Activated T-helper 17 cell treated with anti-CD3 and anti-CD28 coated beads, Interleukin-2, amount 50 U/mL, for 72 hours (primary cell): ENCODE measurements around the gene CDH13. TPM values are rescaled to one million over a fixed set of nuclear protein-coding genes. Genes with fewer than 3 reads are reported as not detected.

ENCODE experiments used
- ATAC-seq: fragments of 150-1000 bp; cut with Tn5 transposase; replicated peaks from 2 replicates; pipeline ENCODE4 v1.10.0; 2021; ENCODE audit warnings: mild to moderate bottlenecking, moderate library complexity
- H3K27ac Mint-ChIP-seq: one replicate; pipeline ENCODE4 v1.8.0; 2022; ENCODE audit warnings: mixed read lengths
- H3K27me3 Mint-ChIP-seq: one replicate; pipeline ENCODE4 v1.8.0; 2022; ENCODE audit warnings: mixed read lengths
- H3K36me3 Mint-ChIP-seq: one replicate; pipeline ENCODE4 v1.8.0; 2022; ENCODE audit warnings: low read depth, mild to moderate bottlenecking, mixed read lengths
- H3K4me1 Mint-ChIP-seq: one replicate; pipeline ENCODE4 v1.8.0; 2022; ENCODE audit warnings: mixed read lengths
- H3K4me3 Mint-ChIP-seq: one replicate; pipeline ENCODE4 v1.8.0; 2022; ENCODE audit warnings: mild to moderate bottlenecking, mixed read lengths
- H3K9me3 Mint-ChIP-seq: one replicate; pipeline ENCODE4 v1.8.0; 2022; ENCODE audit warnings: mixed read lengths
- total RNA-seq, 2 donors: library from RNA; stranded (reverse); gene quantifications; one replicate each; pipeline ENCODE4 v1.2.3, GENCODE V29; 2022

Gene CDH13
- total RNA-seq, 2 donors from 2014 or later, result not detected

GRCh38 chr16:82605863-82606620 lies 20.7 kb upstream of the CDH13 start:
- Mint-ChIP-seq H3K27ac (no peak overlapping the region), H3K4me3 (no peak overlapping the region), H3K9me3 (no peaks in the 10 kb centered on the region), H3K36me3 (no peaks in the 10 kb centered on the region), H3K4me1 (no peaks in the 10 kb centered on the region), H3K27me3 (peaks cover 18% of the 10 kb centered on the region)
- ATAC-seq, result no peak

- Mint-ChIP-seq H3K27me3 (peaks cover 20% of the 10 kb centered on the region), H3K4me1 (no peaks in the 10 kb centered on the region), H3K36me3 (no peaks in the 10 kb centered on the region), H3K4me3 (no peak overlapping the region), H3K27ac (no peak overlapping the region), H3K9me3 (no peaks in the 10 kb centered on the region)
- ATAC-seq, result no peak
These were observed 17.6 kb upstream of the CDH13 start for GRCh38 chr16:82609140-82609539.

- H3K4me1 Mint-ChIP-seq, result no peaks in the 10 kb centered on the region
- H3K27ac Mint-ChIP-seq, result no peak overlapping the region
- no peaks in the 10 kb centered on the region for H3K9me3 Mint-ChIP-seq
- H3K4me3 Mint-ChIP-seq, result no peak overlapping the region
- no peak for ATAC-seq
- H3K36me3 Mint-ChIP-seq, result no peaks in the 10 kb centered on the region
- peaks cover 20% of the 10 kb centered on the region for H3K27me3 Mint-ChIP-seq
These were observed 14.5 kb upstream of the CDH13 start for GRCh38 chr16:82612263-82612662.

GRCh38 chr16:82616356-82616755 lies 10.4 kb upstream of the CDH13 start:
- no peak for ATAC-seq
- H3K4me1 Mint-ChIP-seq, result no peaks in the 10 kb centered on the region
- H3K27ac Mint-ChIP-seq, result no peak overlapping the region
- H3K36me3 Mint-ChIP-seq, result no peaks in the 10 kb centered on the region
- no peaks in the 10 kb centered on the region for H3K9me3 Mint-ChIP-seq
- H3K27me3 Mint-ChIP-seq, result peaks cover 20% of the 10 kb centered on the region
- no peak overlapping the region for H3K4me3 Mint-ChIP-seq

DNA sequence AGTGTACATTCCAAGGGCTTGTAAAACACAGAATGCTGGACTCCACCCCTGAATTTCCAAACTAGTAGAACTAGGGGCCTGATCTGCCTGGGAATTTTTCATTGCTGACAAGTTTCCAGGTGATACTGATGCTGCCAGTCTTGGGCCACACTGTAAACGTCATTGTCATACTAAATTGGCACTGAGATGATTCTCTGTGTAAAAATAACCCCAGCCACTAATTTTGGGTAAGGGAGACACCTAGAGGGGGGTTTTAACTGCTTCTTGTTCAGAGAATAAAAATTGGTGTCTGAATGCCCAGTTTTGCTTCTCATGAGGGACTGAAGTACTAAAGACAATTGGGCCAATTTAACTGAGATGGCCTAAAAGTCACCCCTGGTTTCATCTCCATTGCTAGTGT lies 5.0 kb upstream of the CDH13 start:
- Mint-ChIP-seq H3K4me1 (no peaks in the 10 kb centered on the region), H3K27ac (no peak overlapping the region), H3K9me3 (no peaks in the 10 kb centered on the region), H3K4me3 (no peak overlapping the region), H3K36me3 (no peaks in the 10 kb centered on the region), H3K27me3 (peaks cover 44% of the 10 kb centered on the region)
- no peak for ATAC-seq

- Mint-ChIP-seq H3K27ac (no peak overlapping the region), H3K27me3 (peaks cover 52% of the 10 kb centered on the region), H3K36me3 (no peaks in the 10 kb centered on the region), H3K4me1 (no peaks in the 10 kb centered on the region), H3K9me3 (no peaks in the 10 kb centered on the region), H3K4me3 (no peak overlapping the region)
- no peak for ATAC-seq
These were observed 3.5 kb upstream of the CDH13 start for GRCh38 chr16:82623241-82623640.

DNA sequence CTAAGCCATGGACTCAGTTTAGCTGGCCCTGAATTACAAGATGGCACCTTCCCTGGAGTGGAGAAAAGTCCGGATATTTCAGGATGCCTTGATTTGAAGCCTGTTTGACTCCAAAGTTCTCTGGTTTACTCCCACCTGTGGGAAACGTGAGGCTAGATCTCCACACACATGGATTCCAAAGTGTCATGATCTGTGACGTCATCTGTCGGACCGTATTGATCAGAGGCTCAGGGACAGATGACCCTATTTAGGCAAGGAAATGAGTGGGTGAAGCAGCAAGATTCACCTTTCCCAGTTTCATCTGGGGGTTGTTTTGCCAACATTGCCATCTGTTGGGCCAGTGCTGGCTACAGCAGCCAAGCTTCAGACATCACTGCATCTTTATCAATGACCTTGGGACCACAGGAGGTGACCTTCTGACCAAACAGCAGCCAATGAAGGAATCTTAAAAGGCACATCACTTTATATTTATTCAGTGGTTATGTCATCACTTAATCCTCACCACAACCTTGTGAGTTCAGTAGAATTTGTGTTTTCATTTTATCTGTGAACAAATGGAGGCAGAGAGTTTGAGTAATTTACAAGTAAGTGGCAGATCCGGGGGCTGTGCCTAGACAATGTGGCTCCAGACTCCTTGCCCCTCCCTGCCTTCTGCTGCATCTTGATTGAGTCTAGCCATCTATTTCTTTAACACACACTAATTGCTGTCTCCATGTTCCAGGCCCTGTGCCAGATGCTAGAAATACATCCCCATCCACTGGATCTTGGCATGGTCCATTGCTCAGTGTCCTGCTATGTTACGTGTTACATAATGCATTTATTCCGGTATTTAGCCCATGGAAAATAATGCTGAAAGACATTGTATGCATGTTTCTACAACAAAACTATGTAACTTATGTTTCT lies 1.5 kb upstream of the CDH13 start:
- H3K4me1 Mint-ChIP-seq, result no peaks in the 10 kb centered on the region
- no peak for ATAC-seq
- H3K27ac Mint-ChIP-seq, result no peak overlapping the region
- H3K4me3 Mint-ChIP-seq, result no peak overlapping the region
- H3K27me3 Mint-ChIP-seq, result peaks cover 61% of the 10 kb centered on the region
- H3K36me3 Mint-ChIP-seq, result no peaks in the 10 kb centered on the region
- H3K9me3 Mint-ChIP-seq, result no peaks in the 10 kb centered on the region

- ATAC-seq, result no peak
- Mint-ChIP-seq H3K27me3 (peaks cover 58% of the 10 kb centered on the region), H3K27ac (no peak overlapping the region), H3K9me3 (no peaks in the 10 kb centered on the region), H3K4me1 (no peaks in the 10 kb centered on the region), H3K36me3 (no peaks in the 10 kb centered on the region), H3K4me3 (peak overlapping the region; percentile 15)
These were observed 1.3 kb downstream of the CDH13 start for GRCh38 chr16:82628088-82628423.

GRCh38 chr16:82628711-82629110 lies 1.9 kb downstream of the CDH13 start:
- Mint-ChIP-seq H3K36me3 (no peaks in the 10 kb centered on the region), H3K9me3 (no peaks in the 10 kb centered on the region), H3K27ac (no peak overlapping the region), H3K4me1 (no peaks in the 10 kb centered on the region), H3K27me3 (peaks cover 56% of the 10 kb centered on the region), H3K4me3 (no peak overlapping the region)
- no peak for ATAC-seq

DNA sequence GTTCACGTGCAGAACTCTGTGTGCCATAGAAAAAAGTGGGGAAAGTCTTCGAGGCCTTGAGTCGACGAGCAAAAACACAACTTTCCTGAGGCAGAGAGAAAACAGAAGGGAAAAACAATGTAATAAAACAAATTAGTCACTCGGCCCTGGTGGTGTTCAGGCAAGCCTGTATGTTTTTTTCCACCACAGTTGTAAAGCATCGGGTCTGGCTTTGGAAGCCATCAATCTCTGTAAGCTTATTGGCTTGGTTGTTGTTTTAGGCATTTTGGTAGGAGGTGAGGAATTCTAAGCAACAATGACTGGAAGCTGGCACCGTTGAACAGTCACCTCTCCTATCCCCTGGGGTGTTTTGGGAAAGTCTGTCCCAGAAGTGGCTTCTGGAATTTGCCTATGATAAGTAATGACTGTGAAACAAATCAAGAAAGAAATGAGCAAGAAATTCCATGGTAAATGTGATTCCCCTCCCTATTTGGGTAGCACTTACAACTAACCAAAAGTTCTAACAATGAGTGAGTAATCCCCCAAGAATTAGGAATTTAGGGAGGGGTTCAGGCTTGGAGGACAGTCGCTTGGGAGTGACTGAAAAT lies 2.8 kb downstream of the CDH13 start:
- Mint-ChIP-seq H3K9me3 (no peaks in the 10 kb centered on the region), H3K4me3 (no peak overlapping the region), H3K27ac (no peak overlapping the region), H3K27me3 (peaks cover 51% of the 10 kb centered on the region), H3K4me1 (no peaks in the 10 kb centered on the region), H3K36me3 (no peaks in the 10 kb centered on the region)
- no peak for ATAC-seq

- ATAC-seq, result no peak
- no peak overlapping the region for H3K27ac Mint-ChIP-seq
- H3K27me3 Mint-ChIP-seq, result peaks cover 46% of the 10 kb centered on the region
- no peaks in the 10 kb centered on the region for H3K9me3 Mint-ChIP-seq
- H3K4me1 Mint-ChIP-seq, result peaks cover 2% of the 10 kb centered on the region
- H3K36me3 Mint-ChIP-seq, result no peaks in the 10 kb centered on the region
- H3K4me3 Mint-ChIP-seq, result no peak overlapping the region
These were observed 3.5 kb downstream of the CDH13 start for GRCh38 chr16:82630219-82630618.

- Mint-ChIP-seq H3K4me3 (no peak overlapping the region), H3K27me3 (peaks cover 42% of the 10 kb centered on the region), H3K27ac (no peak overlapping the region), H3K9me3 (no peaks in the 10 kb centered on the region), H3K4me1 (peaks cover 3% of the 10 kb centered on the region), H3K36me3 (no peaks in the 10 kb centered on the region)
- no peak for ATAC-seq
These were observed 3.9 kb downstream of the CDH13 start for GRCh38 chr16:82630688-82631087.

- Mint-ChIP-seq H3K4me1 (peaks cover 3% of the 10 kb centered on the region), H3K27me3 (peaks cover 28% of the 10 kb centered on the region), H3K4me3 (no peak overlapping the region), H3K27ac (no peak overlapping the region), H3K9me3 (no peaks in the 10 kb centered on the region), H3K36me3 (no peaks in the 10 kb centered on the region)
- no peak for ATAC-seq
These were observed 5.2 kb downstream of the CDH13 start for GRCh38 chr16:82631701-82632685.
